ENCODE results near the gene NAT16.
"Not testable (repeated sequence)": the region's sequence is repeated elsewhere in the genome, so short reads cannot be mapped to it uniquely, and the experiment has no call there.

NAT16 gene

DNA sequence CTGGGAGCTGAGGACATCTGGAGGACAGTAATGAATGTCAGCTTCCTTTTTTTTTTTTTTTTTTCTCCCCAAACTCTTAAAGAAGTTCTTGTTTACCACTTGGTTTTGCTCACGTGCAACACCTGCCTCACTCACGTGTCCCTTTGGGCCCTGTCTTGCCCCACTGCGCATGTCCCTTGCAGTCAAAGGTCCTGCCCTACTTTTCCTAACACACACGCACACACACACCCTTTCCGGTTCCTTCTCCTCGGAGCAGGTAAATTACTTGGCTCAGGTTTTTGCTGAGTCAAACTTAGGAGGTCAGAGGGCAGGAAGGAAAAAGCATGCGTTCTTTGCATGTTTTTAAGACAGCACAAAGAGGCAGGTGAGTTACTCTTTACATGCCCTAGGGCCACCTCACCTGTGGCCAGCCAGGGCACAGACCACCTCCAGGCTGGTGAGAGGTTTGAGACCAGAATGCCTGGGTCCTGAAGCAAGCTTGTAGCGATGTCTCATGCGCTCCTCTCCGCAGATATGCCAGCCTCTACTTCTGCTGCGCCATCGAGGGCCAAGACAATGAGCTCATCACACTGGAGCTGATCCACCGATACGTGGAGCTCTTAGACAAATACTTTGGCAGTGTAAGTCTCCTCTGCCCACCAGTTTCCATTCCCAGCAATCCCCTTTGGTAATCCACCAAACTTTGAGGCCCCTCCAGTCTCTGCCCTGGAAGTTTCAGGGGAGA, 23.1 kb downstream of the NAT16 start:
- no peak for DNase-seq

DNA sequence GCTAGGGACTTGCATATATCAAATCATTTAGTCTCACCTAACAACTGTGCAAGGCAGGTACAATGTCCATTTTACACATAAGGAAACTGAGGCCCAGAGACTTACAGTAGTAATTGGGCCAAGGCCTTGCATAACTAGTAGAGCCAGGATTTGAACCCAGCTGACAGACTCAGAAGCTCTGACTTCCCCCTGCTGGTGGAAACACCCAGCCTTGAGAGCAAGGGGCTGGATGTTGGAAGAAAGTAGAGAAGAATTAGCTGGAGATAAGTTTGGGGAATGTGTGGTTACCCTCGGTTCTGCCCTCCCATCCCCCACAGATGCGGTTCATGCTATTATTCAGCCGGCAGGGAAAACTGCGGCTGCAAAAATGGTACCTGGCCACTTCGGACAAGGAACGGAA, 23.8 kb downstream of the NAT16 start:
- no peak for DNase-seq

DNA sequence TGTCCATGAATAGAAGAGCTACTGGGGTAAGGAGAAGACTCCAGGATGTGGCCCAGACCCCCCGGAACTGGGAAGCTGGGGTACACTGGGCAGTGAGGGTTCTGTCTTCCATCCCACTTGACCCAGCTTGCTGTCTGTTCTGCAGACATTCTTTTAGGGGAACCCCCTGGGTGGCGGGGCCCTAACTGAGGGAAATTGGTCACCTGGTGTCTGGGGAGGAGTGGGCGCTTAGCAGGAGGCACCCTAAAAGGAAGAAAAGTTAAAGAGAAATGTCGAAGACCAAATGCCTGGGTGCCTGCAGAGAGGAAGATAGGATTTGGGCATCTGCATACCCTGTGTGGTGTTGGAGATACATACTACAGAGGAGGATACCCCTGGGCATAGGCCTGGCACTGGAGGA, 24.8 kb downstream of the NAT16 start:
- no peak for DNase-seq

DNA sequence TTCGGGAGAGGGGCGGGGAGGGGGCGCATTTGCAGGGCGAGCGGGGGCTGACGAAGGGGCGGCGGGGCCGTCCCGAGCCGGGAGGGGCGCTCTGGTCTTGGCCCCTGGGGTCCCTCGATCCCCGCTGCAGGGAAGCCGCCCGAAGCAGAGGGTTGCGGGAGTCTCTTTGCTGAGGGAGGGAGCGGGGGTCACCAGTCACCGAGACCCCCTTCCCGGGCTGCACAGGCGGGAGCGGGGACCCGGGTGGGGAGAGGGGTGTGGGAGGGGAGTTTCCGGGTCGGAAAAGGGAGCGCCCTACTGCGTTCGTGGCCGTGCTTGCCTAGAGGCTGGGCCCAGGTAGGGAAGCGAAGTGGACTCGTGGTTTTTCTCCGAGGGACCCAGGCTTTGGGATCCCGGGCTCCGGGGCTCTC, 25.4 kb downstream of the NAT16 start:
- no peak for DNase-seq

DNA sequence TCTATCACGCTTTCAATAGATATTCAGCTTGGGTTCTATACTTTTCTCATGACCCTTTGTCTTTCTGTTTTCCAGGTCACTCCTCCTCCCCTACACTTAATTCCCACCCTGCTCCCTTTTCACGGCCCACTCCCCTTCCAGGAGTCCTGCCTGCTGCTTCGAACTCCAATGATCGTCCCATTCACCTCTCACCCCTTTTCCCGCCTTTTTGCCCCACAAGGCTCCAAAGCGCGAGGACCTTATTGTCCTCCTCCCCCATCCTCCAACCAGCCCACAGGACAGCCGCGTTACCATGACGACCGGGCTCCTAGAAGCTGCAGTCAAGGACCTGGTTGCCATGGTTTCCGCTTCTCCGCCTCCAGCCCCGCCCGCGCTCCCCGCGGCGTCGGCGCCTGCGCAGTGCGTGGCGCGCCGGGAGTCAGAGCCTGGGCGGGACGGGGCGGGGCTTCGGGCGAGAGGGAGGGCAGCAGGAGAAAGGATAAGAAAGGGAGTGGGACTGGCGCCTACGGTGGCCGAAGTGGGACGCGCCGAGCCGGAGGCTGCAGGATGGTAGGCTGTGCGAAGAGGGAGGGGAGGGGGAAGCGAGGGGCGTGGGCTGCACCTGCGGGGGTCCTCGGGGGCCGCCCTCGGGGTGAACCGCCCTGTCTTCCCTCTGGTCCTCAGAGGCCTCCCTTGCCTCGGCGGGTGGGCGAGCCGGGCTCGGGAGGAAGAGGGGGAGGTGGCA, 26.0 kb downstream of the NAT16 start, which contains the start of gene AP1S1:
TSS of gene AP1S1 (plus strand) at position 508 of the 724 bp plus-strand sequence. CDS start at position 547, 39 bp downstream.
- DNase-seq = peak; percentile 96

DNA sequence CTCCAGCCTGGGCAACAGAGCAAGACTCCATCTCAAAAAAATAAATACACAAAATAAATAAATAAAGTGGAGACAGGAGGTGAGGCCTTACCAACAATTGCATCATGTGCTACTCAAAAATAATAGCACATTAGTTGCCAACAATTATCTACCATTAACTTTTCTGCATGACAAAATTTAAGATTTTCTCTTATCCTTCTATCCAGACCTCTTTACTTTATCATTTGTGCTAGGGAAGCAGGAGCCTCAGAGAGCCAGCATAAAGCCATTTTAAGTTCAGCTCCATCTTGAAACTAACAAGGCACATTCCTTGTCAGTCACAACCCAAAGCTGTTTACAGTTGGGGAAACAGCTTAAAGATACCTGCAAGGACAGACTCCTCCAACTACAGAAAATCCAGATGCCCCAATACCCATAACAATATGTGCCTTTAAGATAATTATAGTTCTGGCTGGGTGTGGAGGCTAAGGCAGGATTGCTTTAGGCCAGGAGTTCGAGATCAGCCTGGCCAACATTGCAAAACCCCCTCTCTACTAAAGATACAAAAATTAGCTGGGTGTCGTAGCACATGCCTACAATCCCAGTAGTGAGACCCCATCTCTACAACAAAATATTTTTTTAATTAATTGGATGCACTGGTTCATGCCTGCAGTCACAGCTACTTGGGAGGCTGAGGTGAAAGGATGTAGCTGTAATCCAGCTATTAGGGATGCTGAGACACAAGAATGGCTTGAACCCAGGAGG, 28.0 kb downstream of the NAT16 start:
- DNase-seq = no peak

DNA sequence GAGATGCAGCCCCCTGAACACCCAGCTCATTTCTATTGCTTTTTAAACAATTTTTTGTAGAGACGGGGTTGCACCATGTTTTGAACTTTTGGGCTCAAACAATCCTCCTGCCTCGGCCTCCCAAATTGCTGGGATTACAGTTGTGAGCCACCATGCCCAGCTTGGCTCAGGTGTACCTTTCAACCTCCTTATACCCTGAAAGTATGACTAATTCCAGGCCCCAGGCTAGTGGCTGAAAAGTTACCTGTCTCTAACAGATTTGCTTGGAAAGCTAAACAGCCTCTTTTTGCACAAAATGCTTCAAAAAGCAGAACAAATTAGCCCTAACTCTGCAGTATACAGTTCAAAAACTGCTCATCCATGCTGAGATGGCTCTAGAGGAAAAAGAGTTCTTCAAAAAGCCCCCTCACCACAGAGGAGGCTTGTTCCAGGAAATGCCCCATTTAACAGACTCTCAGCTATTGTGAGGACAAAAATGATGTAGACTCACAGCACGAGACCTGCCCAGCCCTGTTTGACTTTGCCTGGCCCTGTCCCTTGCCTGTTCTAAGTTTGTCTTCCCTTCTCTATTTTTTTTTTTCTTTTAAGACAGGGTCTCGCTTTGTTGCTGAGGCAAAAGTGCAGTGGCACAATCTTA, 39.2 kb downstream of the NAT16 start:
- no peak for DNase-seq

DNA sequence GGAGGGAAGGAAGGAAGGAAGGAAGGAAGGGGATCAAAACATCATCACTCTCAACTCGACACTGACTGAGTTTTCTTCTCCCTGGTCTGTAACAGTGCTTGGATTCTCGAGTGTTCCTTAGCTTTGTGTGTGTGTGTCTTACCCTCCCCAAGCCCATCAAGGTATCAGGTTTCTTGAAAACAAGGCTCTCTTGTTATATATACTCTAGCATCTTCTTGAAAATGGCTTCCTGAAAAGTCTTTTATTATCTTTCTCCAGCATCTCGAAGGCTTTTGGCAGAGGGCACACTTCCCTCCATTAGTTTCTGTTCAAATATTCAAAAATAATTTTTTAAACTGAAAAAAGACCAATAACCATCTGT, 39.8 kb downstream of the NAT16 start:
- no peak for DNase-seq

DNA sequence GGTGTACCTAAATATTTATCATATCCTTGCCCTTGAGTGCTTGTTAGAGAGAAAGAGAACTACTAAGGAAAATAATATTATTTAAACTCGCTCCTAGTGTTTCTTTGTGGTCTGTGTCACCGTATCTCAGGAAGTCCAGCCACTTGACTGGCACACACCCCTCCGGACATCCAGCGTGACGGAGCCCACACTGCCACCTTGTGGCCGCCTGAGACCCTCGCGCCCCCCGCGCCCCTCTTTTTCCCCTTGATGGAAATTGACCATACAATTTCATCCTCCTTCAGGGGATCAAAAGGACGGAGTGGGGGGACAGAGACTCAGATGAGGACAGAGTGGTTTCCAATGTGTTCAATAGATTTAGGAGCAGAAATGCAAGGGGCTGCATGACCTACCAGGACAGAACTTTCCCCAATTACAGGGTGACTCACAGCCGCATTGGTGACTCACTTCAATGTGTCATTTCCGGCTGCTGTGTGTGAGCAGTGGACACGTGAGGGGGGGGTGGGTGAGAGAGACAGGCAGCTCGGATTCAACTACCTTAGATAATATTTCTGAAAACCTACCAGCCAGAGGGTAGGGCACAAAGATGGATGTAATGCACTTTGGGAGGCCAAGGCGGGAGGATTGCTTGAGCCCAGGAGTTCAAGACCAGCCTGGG, 41.8 kb downstream of the NAT16 start:
- peak; percentile 98 for DNase-seq

DNA sequence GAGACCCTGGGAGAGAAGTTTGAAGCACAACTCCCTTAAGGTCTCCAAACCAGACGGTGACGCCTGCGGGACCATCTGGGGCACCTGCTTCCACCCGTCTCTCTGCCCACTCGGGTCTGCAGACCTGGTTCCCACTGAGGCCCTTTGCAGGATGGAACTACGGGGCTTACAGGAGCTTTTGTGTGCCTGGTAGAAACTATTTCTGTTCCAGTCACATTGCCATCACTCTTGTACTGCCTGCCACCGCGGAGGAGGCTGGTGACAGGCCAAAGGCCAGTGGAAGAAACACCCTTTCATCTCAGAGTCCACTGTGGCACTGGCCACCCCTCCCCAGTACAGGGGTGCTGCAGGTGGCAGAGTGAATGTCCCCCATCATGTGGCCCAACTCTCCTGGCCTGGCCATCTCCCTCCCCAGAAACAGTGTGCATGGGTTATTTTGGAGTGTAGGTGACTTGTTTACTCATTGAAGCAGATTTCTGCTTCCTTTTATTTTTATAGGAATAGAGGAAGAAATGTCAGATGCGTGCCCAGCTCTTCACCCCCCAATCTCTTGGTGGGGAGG, 42.4 kb downstream of the NAT16 start:
- DNase-seq = no peak

DNA sequence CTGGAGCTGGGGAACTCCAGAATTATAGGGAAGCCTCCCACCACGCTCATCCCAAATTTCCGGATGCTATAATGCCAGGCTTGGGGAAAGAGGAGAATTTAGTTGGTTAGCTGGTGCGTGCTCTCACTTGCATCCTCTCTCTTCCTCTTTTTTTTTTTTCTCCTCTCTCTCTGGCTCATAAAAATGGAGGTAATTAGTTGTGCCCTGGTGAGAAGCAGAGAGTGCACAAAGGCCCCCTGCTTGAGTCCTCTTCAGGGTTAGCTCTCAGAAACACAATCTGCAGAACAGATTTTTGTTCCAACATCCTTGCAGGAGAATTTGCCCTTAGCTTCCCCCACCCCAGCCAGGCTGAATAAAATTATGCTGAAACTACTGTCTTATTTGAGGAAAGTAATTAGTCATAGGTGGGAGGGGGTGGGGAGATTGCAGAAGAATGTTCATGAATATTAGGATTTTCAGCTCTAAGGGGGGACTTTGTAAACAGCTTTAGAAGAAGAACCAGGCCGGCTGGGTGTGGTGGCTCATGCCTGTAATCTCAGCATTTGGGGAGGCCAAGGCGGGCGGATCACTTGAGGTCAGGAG, 45.6 kb downstream of the NAT16 start:
- peak; percentile 84 for DNase-seq

DNA sequence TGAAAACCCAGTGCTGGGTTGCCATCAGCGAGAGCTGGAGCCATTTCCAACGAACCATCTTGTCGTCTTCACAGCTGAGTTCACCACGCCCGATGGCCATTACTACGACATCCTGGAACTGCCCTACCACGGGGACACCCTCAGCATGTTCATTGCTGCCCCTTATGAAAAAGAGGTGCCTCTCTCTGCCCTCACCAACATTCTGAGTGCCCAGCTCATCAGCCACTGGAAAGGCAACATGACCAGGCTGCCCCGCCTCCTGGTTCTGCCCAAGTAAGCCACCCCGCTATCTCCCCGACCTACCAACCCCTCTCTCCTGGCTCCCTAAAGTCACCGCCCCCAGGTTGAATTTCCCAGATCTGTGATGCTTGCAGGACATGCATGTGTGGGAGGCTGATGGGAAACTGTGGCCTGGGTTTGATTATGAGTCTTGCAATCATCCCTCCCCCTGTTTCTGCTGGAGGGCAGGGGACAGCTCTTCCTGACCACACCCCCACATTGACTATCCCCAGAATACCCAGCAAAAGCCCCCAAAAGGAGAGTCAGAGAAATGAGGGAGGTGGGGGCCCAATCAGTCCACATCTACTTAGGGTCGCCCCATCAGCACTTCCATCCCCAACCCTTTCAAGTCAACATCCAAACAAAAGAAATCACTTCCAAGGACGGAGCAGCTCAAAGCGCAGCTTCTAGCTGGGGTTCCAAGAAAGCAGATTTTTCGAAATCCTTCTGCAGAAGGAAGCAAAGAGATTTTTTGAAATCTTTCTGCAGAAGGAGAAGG, 46.3 kb downstream of the NAT16 start:
- DNase-seq = peak; percentile 74

DNA sequence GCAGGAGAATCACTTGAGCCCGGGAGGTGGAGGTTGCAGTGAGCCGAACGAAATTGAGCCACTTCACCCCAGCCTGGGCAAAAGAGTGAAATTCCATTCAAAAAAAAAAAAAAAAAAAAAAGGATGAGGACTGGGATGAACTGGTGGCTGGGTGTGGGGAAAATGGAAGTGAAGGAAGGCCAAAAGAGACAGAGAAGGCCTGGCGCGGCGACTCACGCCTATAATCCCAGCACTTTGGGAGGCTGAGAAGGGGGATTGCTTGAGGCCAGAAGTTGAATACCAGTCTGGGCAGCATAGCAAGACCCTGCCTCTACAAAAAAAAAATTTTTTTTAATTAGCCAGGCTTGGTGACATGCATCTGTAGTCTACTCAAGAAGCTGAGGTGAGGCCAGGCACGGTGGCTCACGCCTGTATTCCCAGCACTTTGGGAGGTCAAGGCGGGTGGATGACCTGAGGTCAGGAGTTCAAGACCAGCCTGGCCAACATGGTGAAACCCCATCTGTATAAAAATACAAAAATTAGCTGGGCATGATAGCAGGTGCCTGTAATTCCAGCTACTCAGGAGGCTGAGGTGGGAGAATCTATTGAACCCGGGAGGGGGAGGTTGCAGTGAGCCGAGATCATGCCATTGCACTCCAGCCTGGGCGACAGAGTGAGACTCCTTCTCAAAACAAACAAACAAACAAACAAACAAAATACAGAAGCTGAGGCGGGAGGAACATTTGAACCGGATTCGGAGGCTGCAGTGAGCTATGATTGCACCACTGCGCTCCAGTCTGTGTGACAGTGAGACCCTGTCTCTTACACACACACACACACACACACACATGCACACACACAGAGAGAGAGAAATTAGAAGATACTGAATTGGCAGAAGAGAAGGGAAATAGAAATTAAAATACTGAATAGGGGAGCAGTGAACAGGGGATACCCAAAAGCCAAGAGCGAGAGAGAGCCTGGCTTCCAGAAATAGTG, 47.2 kb downstream of the NAT16 start:
- DNase-seq = not testable (repeated sequence)

DNA sequence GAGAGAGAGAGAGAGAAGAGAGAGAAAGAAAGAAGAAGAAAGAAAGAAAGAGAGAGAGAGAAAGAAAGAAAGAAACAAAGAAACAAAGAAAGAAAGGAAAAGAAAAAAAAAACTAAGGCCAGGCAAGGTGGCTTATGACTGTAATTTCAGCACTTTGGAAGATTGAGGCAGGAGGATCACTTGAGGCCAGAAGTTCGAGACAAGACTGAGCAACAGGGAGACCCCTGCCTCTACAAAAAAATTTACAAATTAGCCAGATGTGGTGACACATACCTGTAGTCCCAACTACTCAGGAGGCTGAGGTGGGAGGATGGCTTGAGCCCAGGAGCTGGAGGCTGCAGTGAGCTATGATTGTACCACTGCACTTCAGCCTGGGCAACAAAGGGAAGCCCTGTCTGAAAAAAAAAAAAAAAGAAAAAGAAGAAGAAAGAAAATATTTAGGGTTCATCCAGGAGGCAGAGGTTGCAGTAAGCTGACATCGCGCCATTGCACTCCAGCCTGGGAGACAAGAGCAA, 50.4 kb downstream of the NAT16 start:
- no peak for DNase-seq

DNA sequence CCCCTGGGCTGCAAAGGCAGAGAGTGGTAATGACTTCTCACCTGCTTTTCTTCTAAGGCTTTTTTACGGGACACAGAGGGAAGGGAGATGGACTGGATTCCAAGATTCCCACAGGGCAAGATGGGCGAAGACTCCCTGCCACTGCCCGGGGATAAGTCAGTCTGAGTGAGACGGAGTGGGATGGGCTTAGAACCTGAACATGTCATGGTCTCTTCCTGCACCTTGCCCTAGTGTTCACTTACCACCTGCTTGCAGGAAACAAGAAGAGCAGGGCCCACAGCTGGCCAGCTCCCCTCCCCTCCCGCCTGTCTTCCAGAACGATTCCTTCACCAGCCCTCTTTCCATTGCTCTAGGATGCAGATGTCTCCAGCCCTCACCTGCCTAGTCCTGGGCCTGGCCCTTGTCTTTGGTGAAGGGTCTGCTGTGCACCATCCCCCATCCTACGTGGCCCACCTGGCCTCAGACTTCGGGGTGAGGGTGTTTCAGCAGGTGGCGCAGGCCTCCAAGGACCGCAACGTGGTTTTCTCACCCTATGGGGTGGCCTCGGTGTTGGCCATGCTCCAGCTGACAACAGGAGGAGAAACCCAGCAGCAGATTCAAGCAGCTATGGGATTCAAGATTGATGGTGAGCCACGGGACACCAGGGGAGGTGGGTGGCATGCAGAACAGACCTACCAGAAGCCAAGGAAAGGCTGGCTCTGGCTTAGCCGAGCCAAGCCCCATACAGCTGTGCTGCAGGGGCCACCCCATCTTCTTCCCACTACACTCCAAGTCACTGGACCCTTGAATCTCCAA, 51.9 kb downstream of the NAT16 start:
- no peak for DNase-seq

DNA sequence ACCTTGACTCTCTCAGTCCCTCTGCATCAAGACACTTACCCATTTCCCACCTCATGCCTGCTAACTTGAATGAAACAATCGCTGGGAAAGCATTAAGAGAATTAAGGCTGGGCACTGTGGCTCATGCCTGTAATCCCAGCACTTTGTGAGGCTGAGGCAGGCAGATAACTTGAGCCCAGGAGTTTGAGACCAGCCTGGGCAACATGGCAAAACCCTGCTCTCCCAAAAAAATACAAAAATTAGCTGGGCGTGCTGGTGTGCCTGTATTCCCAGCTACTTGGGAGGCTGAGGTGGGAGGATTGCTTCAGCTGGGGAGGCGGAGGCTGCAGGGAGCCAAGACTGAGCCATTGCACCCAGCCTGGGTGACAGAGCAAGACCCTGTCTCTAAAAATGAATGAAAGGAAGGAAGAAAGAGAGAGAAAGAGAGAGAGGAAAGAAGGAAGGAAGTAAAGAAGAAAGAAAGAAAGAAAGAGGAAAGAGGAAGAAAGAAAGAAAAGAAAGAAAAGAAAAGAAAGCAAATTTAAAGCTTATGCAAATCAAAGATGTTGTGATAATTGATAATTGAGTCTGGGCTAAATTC, 52.5 kb downstream of the NAT16 start:
- no peak for DNase-seq

DNA sequence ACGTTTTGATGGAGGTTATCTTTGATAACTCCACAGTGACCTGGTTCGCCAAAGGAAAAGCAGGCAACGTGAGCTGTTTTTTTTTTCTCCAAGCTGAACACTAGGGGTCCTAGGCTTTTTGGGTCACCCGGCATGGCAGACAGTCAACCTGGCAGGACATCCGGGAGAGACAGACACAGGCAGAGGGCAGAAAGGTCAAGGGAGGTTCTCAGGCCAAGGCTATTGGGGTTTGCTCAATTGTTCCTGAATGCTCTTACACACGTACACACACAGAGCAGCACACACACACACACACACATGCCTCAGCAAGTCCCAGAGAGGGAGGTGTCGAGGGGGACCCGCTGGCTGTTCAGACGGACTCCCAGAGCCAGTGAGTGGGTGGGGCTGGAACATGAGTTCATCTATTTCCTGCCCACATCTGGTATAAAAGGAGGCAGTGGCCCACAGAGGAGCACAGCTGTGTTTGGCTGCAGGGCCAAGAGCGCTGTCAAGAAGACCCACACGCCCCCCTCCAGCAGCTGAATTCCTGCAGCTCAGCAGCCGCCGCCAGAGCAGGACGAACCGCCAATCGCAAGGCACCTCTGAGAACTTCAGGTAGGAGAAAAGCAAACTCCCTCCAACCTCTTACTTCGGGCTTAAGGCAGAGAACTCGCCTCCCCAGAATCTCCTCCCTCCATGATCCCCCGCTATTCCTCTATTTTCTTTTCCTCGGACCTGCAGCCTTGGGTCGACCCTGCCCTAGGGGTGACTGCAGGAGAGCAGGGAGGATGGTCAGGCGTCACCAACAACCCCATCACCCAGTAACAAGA, 53.2 kb downstream of the NAT16 start, which contains the start of gene SERPINE1:
TSS of gene SERPINE1 (plus strand) at position 454 of the 809 bp plus-strand sequence. CDS start 1,290 bp downstream, outside the sequence.
- DNase-seq = peak; percentile 100

Data from fibroblast of skin of right quadriceps (primary cell).